GM21786 (cell line): Measurements from ENCODE around the gene JAZF1.

ENCODE experiments used
- ATAC-seq: cut with Tn5 transposase; IDR thresholded peaks from one replicate; pipeline ENCODE4 v1.9.1; 2021; ENCODE audit not compliant: unreplicated experiment

Gene JAZF1

DNA sequence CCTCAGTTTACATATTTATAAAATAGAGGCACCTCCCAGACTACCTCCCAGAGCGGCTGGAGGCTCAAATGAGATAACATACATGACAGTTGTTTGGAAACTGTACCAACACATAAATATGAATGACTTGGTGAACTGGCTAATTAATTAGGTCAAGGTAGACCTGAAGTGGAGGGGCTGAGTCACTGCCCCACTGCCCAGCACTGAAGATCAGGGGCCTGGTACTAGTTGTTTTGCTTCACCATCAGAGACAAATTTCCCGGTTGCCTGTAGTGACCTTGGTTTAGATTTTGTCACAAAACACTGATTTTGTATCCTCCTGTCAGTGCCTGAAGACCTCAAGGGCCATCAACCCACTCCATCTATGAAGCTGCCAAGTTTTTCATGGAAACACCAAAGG, 41.8 kb downstream of the JAZF1 start:
- no peak for ATAC-seq

DNA sequence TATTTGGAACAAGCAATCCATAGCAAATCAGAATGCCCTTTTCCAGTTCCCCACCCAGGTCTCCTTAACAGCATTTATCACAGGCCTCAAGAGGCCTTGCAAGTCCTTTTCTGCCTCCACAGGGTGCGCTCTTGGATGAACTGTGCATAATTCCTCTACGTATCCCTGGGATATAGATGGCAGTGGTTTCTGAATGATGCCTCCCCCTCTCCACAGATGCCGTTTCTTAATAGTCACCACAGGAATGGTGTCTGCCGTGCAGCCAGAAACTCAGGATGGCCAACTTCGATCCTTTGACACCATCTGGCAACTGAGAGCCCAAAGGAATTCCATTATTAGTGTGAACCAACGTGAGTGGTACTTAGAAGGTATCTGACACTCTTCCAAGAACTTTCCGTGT, 43.1 kb downstream of the JAZF1 start:
- no peak for ATAC-seq

DNA sequence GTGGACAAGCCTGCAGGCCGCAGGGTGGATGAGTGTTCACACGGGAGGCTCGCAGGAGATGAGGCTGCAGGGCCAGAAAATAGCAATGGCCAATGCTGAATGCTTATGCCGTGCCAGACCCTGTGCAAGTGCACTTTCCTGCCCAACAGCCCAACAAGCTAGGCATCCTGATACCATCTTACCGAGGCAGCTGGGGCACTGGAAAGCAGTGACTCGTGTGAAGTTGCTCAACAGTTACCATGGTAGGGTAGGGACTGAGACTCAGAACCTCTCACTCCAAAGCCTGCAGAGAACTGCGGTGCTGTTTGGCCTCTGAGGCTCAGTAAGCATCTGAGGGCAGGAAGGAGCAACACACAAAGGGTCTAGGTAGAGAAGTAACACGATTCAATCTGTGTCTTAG, 43.7 kb downstream of the JAZF1 start:
- ATAC-seq = no peak

DNA sequence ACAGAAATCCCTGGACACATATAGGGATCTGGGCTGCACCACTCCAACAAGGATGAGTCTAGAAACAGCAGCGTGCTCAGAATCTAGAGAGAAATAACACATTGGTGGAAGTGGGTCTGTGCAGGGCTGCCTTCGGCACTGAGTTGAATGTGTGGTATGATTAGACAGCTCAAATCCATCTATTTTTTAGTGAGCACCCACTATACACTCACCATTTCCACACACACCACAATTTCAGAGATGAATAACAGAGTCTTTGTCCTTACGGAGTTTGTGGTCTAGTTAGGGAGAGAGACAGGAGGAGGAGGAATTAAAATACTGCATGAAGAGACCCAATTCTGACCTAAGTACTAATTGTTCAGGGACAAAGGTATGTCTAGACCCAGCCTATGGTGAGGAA, 44.2 kb downstream of the JAZF1 start:
- ATAC-seq = no peak

DNA sequence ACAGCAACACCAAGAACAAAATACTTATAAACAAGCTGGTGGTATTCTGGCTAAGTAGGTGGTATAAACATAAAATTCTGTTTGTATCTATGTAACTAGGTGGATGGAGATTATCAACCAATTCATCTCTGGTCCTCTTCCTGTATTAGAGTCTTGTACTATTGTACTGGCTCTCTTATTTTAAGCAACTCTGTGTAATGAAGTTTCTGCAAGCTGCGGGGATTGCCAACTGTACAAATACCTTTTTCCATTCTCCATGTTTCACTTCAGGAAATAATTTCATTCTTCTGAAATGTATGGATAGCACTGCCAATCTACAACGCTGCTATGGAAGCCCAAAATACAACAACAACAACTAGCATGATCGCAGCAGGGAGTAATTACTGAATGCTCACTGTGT, 44.8 kb downstream of the JAZF1 start:
- ATAC-seq = no peak

DNA sequence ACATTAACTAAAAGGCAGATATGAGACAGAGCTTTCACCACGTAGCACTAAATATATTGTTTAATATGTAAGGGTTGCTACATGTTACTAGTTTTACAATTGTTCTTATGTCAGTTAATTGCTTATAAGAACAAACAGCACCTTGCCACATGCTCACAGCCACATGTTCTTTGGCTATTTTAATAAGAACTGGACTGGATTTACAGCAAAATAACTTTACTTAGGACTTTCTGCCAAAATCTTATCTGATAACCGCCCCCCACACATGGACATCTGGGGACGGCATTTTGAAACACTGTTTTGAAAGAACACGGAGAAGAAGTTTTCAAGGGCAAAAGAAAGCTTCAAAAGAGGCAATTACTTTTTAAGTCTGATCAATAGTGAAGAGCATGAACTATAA, 45.3 kb downstream of the JAZF1 start:
- ATAC-seq = no peak

DNA sequence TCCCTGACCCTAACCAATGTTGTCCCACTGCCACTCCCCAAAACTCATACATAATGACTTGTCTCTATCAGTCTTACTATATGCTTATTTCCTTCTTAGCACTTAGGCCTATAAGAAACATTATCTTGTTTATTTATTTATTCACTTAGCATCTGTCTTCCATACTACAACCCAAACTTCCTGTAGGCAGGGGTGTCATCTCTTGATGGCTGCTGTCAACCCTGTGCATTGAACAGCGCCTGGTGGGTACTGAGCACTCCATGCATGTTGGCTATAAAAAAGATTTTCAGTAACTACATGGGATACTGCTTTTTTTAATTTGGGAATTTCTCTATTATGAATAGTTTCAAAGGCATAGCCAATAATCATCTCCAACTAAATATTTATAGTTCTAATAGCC, 46.7 kb downstream of the JAZF1 start:
- no peak for ATAC-seq

DNA sequence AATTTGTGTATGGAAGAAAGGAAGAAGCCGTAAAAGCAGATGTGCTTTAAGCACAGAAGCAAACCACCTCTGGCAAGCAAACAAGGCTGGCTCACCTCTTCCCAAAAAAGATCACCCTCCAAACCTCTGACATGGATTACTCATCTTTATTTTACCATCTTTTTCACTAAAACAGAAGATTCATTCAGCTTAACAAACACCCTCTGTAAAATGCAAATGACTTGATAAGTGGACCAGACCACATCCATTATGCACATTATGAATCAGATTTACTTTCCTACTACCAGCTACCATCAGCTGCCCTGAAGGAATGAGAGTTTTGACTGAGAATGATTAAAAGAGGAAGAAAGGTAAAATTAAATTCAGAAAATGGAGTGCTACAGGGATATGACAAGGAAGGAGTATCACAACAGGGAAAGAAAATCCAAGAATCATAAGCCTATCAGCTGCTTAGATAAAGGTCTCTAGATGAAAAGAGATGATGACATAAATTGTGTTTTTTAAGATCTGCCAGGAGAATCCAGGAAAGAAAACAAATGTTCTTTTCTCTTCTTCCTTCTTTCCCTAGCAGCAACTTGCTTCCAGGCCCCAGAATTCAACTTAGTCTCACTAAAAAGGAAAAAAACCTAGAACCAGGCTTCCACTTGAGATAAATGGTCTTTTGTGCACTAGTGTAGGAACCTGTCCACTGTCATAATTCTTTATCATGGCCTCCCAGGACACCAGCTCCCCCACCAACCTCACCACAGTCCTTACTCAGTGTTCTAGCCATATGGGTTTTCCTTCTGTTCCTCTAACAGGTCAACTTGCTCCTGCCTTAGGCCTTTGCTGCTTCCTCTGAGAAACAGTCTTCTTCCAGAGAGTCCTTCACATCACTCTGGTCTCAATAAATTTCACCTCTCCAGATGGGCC, 47.4 kb downstream of the JAZF1 start:
- ATAC-seq = no peak

DNA sequence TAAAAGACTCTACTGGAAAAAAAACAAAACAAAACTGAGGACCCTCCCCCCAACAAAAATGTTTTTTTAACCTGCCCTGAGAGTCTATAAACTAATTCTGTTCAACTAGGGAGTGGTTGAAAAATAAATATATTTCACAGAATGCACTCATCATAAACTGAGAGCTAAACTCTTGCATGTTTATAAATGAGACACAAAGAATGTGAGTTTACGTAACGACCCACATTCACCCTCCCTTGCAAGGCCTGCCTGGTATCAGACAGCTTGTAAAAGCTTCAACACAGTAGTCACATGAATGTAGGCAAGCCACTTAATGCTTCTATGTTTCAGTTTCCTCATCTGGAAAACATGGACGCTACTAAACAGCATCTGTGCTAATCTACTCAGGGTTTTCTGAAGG, 50.3 kb downstream of the JAZF1 start:
- no peak for ATAC-seq

DNA sequence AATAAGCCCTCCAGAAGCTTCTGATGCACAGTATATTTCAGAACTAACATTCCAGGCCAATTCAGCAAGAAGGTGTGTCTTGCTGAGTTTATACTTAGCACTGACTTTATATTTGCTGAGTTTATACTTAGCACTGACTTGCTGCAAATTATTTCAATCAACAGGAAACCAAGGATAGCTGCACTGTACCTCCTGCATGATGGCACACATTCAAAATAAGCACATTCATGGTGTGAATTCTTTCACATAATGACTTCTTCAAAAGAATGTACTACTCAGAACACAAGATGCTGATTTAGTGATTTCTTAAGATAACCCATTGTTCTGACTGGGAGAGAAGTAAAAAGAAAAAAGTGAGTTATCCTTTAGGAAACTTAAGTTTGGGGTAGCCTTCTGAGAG, 52.0 kb downstream of the JAZF1 start:
- ATAC-seq = no peak

DNA sequence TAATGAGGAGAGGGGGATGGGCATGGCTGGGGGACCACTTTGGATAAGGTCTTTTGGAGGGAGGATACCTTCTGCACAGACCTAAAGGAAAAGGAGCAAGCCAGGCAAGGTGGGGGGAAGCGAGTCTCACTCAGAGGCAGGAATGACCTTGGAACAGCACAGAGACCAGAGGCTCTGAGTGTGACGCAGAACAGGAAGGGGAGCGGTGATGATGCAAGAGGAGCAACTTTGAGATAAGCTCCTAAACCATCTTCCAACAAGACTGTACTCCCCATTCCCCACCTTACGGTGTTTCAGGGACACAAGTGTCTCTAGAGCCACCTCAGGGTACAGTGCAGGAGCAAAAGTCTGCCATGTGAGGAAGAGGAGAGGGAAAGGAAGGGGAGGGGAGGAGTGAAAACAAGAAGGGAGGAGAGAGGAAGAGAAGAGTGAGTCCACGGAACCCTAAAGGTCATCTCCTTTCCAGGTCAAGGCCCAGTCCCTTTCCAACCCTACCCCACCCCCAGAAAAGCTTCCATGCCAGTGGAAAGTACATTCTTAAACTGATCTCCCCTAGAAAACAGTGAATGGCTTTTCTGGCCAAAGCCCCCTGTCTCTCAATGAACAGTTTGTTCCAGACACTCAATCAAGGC, 54.1 kb downstream of the JAZF1 start:
- ATAC-seq = no peak

DNA sequence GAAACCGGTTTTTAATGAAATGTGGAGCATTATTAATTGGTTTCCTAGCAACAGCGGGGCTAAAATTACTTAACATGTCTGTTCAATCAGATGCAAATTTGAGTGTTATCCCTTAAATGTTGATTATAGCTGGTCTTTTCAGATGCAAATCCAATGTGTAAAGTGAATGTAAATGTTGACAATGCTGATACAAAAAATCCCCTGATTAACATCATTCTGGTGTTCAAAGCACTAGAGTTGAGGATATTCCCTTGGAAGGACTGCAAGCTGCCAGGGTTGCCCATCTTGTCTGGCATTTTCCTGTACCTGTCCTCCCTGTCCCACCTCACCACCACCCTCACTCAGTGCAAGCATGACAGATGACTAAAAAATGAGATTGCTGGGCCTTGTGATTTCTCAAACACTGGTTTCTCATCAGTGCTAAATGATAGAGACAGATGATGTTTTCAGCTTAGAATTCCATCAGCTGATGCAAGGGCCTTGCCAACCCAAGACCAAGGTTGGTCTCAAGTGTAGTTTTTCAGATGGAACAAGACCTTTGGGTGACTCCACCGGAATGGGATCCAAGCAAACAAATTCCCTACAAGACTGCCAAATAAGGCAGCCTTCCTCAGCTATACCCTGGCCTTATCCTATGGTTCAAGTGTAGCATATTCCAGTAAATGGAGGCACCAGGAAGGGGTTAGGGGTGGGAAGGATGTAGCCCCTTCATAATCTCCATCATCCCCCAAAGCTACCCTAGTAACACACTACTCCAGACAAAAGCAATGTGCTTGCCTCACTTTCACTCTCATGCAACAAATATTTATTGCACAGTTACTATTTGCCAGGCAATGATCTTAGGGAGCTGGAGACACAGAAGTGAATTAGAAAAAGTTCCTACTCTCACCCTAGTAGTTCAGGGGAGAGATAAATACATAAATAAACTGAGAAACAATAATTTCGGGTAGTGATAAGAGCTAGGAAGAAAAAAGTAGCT, 54.9 kb downstream of the JAZF1 start:
- no peak for ATAC-seq

DNA sequence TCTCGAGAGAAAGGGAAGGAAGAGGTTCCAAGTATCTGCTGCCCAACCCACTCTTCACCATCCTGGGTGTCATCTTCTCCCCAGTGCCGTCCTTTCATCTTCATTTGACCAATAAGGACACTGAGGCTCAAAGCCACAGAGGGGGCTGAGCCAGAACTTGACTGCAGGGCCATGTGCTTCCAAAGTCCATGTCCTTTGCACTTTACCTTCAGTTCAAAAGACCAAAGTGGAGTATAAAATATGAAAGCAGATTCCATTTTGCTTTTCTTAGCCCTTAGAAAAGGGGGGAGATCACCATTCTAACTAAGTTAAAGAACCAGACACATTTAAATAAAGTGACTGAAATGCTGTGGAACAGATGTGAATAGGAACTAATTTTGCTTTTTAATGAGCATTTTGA, 56.2 kb downstream of the JAZF1 start:
- no peak for ATAC-seq

DNA sequence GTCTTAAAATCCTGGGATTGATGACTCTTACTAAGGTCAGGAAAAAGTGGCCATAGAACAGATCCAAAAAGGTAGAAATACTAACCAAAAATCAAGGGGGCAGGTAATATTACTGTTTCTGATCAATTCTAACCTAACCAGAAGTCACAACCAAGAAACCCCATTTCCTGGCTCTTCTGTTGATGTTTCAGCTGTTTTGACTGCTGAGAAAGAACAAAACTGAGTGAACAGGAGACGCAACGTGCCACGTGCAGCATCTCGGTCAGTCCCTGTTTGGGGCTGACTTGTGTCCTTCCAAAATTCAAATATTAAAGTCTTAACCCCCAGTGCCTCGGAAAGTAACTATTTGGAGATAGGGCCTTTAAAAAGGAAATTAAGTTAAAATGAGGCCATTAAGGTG, 56.8 kb downstream of the JAZF1 start:
- no peak for ATAC-seq

DNA sequence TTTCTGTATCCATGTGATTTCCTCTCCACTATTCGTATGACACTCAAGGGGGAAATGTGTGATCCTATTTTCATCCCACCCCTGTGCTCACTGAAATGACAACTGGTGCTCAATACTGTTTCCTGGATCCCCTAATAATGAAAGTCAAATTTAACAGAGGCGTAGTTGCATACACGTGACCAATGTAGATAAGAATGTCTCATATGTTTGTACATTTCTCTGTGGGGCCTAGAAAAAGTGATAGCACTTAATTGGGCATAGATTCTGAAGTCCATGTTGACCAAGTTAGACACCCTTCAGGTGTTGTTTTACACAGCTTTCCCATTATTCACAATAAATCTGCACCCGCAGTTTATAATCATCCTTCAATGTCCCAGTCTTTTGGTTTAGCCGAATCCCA, 59.1 kb downstream of the JAZF1 start:
- no peak for ATAC-seq

DNA sequence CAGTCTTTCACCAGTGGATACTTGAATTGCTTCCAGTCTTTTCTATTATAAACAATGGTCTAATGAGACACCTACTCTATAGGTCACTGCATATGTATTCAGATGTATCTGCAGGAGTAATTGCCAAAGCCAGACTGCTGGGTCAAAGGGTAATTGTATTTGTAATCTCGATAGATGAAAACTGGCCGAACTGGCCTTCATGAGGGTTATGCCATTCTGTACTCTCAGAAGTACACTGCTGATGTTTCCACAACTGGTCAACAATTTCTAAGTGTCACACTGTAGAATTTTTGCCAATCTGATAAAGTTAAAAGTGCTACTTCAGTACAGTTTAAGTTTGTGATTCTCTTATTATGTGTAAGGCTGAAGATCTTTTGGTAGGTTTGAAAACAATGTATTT, 64.6 kb downstream of the JAZF1 start:
- ATAC-seq = no peak

DNA sequence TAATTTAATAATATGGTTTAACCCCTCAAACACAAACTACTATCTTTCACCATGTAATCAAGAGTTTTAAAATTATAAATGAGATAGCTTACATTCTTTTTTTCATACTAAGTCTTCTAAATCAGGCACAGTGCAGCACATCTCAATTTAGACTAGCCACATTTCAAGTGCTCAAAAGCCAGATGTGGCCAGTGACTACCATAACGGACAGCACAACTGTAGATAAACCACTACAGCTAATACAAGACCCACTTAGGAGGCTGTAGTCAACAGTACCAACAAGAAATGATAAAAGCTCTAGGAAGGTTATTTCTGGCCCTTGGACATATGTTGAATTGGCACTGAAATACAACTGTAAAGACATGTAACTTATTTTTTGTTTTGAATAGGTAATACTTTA, 65.3 kb downstream of the JAZF1 start:
- ATAC-seq = no peak

DNA sequence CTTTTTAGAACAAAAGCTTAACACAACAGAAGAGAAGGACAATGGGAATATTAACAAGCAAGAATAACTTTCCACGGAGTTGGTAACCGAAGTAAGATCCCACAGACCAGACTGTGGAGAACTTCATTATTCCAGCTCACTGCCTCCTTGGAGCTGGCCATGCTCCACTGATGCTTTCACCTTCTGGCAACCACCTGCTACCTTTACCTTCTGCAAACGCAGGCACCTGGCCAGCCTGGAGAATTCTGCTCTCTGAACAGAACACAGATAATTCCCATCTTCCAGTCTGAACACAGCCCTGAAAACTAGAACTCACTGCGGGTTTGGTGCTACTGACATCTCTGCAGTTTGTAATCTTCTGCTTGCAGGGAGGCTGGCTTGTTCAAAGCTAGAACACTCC, 66.5 kb downstream of the JAZF1 start:
- no peak for ATAC-seq

DNA sequence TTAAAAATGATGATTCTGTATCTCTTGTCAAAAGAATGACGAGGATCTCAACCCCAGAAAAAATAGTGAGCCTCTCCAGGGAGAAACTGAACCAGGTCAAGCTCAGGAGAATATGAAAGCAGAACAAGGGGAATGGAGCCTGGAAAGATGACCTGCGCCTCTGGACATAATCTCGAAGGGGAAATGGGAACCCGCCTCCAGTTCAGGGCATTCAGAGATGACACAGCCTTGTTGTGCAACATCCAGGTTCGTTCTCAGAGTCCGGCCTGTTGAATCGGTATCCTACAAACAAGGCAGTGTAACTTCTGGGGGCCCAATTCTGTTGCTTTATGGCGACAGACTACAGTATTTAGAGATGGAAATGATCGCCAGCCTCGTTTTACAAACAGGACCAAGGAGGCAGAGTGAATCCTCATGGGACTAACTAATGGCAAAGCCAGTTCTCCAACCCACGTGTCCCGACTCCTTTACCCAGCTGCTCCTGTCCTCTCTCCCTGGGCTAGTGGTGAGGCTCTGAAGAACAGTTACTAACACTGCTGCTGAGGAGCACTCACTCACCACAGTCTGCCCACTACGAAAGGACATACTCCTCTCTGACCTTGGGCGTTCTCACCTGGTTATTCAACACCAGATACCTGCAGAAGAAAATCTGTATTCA, 67.6 kb downstream of the JAZF1 start:
- ATAC-seq = no peak

DNA sequence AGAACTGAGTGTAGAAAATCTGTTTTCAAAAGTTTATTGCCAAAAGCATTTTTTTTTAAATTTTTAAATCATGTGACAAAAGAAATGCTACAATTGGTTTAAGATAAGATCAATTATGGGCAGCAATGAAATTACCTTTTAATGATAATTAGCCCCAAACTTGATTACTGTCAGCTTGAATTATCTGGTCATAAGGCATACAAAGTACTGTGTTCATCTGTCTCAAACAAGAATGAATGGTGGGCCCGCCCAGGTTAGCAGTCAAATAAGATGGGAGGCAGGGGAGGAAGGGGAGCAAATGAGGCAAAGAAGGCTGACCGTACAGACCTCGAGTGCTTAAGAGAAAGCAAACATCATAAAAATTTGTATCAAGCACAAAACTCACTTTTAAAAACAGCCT, 68.1 kb downstream of the JAZF1 start:
- no peak for ATAC-seq

DNA sequence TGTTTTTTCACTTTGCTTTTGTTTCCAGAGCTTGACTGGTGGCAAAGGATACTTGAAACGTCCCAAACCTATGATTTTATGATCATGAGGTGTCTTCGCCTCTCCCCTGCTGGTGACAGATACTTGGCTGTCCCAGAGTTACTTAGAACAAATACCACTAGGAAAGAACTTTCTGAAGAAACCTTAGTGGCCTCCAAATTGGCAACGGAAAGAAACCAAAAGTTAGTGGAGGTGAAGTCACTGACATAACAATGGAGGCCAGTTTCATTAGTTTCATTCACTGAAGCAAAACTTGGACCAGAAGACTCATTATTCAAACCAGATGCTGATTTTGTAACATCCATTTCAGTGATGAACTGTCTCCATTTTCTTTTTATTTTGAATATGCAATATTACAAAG, 68.6 kb downstream of the JAZF1 start:
- ATAC-seq = no peak
